Keratinocyte (primary cell): ENCODE measurements around the gene ARHGAP8. TPM values are rescaled to one million over a fixed set of nuclear protein-coding genes. Genes with fewer than 3 reads are reported as not detected.
A peak's percentile ranks its signal among the peaks of the same experiment; 100 is the strongest.

ENCODE experiments used
- DNase-seq: peaks from one replicate; pipeline ENCODE4 v3.0.0-alpha.2; 2011; ENCODE audit warnings: low read depth, missing footprints, low spot score
- FAIRE-seq: peaks from 2 replicates; lab custom pipeline; 2011; peaks lifted over from hg19 to GRCh38; lab: Jason Lieb, UNC
- H2AFZ ChIP-seq: 2 replicates; pipeline ENCODE4 v1.6.0; 2012; ENCODE audit warnings: low read length, control low read depth, inconsistent platforms; ENCODE audit not compliant: control insufficient read depth
- H3K27ac ChIP-seq: 2 replicates; pipeline ENCODE4 v1.5.1; 2011; ENCODE audit warnings: low read length; ENCODE audit not compliant: control insufficient read depth, insufficient read depth
- H3K27me3 ChIP-seq: 3 replicates; pipeline ENCODE4 v1.6.0; 2011; ENCODE audit warnings: low read length; ENCODE audit not compliant: control insufficient read depth, insufficient read depth; ENCODE audit errors: extremely low read depth
- H3K36me3 ChIP-seq, 2 experiments: 2 replicates in 1 of 2; 3 replicates in 1 of 2; pipeline ENCODE4 v1.5.1; 2011; ENCODE audit warnings: low read length in 2 of 2, mild to moderate bottlenecking in 1 of 2; ENCODE audit not compliant: control insufficient read depth in 2 of 2, insufficient read depth in 2 of 2; ENCODE audit errors: extremely low read depth in 1 of 2
- H3K4me1 ChIP-seq: 3 replicates; pipeline ENCODE4 v1.5.1; 2011; ENCODE audit warnings: low read length; ENCODE audit not compliant: control insufficient read depth, insufficient read depth; ENCODE audit errors: extremely low read depth
- H3K4me2 ChIP-seq: 3 replicates; pipeline ENCODE4 v1.6.0; 2011; ENCODE audit warnings: low read depth, low read length; ENCODE audit not compliant: control insufficient read depth, insufficient read depth; ENCODE audit errors: extremely low read depth
- H3K4me3 ChIP-seq, 3 experiments: fragments of 200-600 bp in 1 of 3; sonication (generic) in 1 of 3; 2 replicates in 2 of 3; 3 replicates in 1 of 3; pipeline ENCODE4 v1.5.1; 2011 to 2016; ENCODE audit warnings: low read length in 3 of 3, mild to moderate bottlenecking in 3 of 3, control low read depth in 2 of 3, inconsistent platforms in 1 of 3, low read depth in 1 of 3, mixed read lengths in 1 of 3, mixed run types in 1 of 3, moderate library complexity in 1 of 3; ENCODE audit not compliant: control insufficient read depth in 2 of 3, insufficient read depth in 2 of 3; ENCODE audit errors: extremely low read depth in 1 of 3
- H3K79me2 ChIP-seq: 2 replicates; pipeline ENCODE4 v1.6.0; 2012; ENCODE audit warnings: low read length; ENCODE audit not compliant: control insufficient read depth, insufficient read depth
- H3K9ac ChIP-seq: 3 replicates; pipeline ENCODE4 v1.6.0; 2011; ENCODE audit warnings: low read length; ENCODE audit not compliant: control insufficient read depth, insufficient read depth; ENCODE audit errors: extremely low read depth
- H3K9me1 ChIP-seq: 3 replicates; pipeline ENCODE4 v1.6.0; 2011; ENCODE audit warnings: low read length; ENCODE audit not compliant: control insufficient read depth, insufficient read depth; ENCODE audit errors: extremely low read depth
- H3K9me3 ChIP-seq: 2 replicates; pipeline ENCODE4 v1.5.1; 2012; ENCODE audit warnings: low read depth, low read length; ENCODE audit not compliant: control insufficient read depth
- H4K20me1 ChIP-seq: 3 replicates; pipeline ENCODE4 v1.6.0; 2011; ENCODE audit warnings: low read length; ENCODE audit not compliant: control insufficient read depth, insufficient read depth; ENCODE audit errors: extremely low read depth
- EZH2 ChIP-seq: IDR thresholded peaks from one replicate; pipeline ENCODE4 v1.6.1; 2012; ENCODE audit warnings: inconsistent platforms, mild to moderate bottlenecking, low read length, moderate library complexity
- dilution Hi-C: fragments of 300-500 bp; cut with MboI; formaldehyde crosslinking; loops from one replicate; pipeline ENCODE4 v1.7.0; 2020; ENCODE audit warnings: low sequenced_read_pairs; ENCODE audit not compliant: extremely low pct_ligation_motif_present
- polyA plus RNA-seq, 5 experiments: library from polyadenylated mRNA; depleted of rRNA in 3 of 5; stranded (reverse) in 3 of 5; stranded (forward) in 1 of 5; unstranded in 1 of 5; fragments of >200 nt; gene quantifications; 1 replicate in 1 of 5; 2 replicates in 3 of 5; 3 replicates in 1 of 5; pipeline versions ENCODE4 v1.2.1 to v1.2.3, GENCODE V29; 2011 to 2012; ENCODE audit warnings: missing spikeins in 2 of 5, low read depth in 1 of 5, low replicate concordance in 1 of 5
- TF ChIP-seq, protein P1 (sequence below), 3 experiments: IDR thresholded peaks in 1 of 3; conservative IDR thresholded peaks in 1 of 3; optimal IDR thresholded peaks in 1 of 3; 2 replicates in 2 of 3; 3 replicates in 1 of 3; pipeline versions ENCODE3 to v1.5.1; 2011; ENCODE audit warnings: low read length in 3 of 3, mild to moderate bottlenecking in 3 of 3, moderate library complexity in 2 of 3, control low read depth in 1 of 3, inconsistent platforms in 1 of 3; ENCODE audit not compliant: insufficient read depth in 2 of 3; ENCODE audit errors: extremely low read depth in 1 of 3

The ARHGAP8 gene
- polyA plus RNA-seq, 1 donor (not counting 4 experiments of a cell fraction or from before 2014, with no cell fraction given): 21.3 TPM

DNA sequence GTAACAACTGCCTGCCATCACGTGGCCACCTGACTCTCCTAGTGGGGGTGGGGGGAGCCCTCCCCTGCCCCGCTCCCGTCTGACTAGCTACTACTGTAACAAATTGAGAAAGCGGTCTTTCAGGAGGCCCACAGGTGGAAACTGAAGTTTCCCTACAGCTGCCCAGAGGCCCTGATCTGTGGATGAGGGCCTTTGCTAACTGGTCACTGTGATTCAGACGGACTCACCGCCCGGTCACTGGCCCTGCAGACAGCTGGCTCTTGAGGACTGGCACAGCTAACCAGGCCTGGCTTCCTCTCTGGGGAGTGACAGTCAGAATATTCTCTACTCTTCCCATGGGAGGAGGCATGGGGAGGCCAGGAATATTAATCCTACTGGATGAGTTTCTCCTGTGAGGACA, 116.8 kb downstream of the ARHGAP8 start:
- H3K36me3 ChIP-seq: no peaks in the 10 kb centered on the region
- H4K20me1 ChIP-seq: no peaks in the 10 kb centered on the region
- DNase-seq: no peak
- H3K9ac ChIP-seq: no peak overlapping the region
- H3K27ac ChIP-seq: no peak overlapping the region
- H3K79me2 ChIP-seq: no peaks in the 10 kb centered on the region
- no peak overlapping the region for H3K4me3 ChIP-seq
- H3K9me1 ChIP-seq: no peaks in the 10 kb centered on the region
- no peak for FAIRE-seq
- TF ChIP-seq EZH2: no peak
- TF ChIP-seq, protein P1, sequence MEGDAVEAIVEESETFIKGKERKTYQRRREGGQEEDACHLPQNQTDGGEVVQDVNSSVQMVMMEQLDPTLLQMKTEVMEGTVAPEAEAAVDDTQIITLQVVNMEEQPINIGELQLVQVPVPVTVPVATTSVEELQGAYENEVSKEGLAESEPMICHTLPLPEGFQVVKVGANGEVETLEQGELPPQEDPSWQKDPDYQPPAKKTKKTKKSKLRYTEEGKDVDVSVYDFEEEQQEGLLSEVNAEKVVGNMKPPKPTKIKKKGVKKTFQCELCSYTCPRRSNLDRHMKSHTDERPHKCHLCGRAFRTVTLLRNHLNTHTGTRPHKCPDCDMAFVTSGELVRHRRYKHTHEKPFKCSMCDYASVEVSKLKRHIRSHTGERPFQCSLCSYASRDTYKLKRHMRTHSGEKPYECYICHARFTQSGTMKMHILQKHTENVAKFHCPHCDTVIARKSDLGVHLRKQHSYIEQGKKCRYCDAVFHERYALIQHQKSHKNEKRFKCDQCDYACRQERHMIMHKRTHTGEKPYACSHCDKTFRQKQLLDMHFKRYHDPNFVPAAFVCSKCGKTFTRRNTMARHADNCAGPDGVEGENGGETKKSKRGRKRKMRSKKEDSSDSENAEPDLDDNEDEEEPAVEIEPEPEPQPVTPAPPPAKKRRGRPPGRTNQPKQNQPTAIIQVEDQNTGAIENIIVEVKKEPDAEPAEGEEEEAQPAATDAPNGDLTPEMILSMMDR (optimal IDR thresholded peaks at IDR 0.05 in 1 of 3, IDR thresholded peaks at IDR 0.05 in 1 of 3, conservative IDR thresholded peaks at IDR 0.05 in 1 of 3; ENCODE audit: extremely low read depth in 1 of 3, insufficient read depth in 2 of 3, low read length in 3 of 3): no peak
- peaks cover 10% of the 10 kb centered on the region for H3K4me1 ChIP-seq
- dilution Hi-C loops: no loop called here
- H3K4me2 ChIP-seq: no peak overlapping the region
- H3K27me3 ChIP-seq: no peaks in the 10 kb centered on the region
- peaks cover 3% of the 10 kb centered on the region for H3K9me3 ChIP-seq
- H2AFZ ChIP-seq: no peak overlapping the region

DNA sequence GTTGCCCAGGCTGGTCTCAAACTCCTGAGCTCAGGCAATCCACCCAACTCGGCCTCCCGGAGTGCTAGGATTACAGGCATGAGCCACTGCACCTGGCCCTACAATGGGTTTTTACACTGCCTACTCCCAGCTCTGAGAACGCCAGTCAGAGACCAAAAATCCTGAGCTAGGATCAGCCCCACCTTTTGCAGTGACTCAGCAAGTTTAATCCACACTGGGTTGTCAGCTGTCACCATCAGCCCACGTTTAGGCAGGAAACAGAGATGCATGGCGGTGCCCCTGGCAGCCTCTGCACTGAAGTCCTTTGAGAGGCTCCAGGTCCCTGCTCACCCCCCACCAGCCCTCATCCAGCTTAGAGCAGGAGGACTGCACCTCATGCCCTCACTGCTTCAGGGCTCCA, 117.6 kb downstream of the ARHGAP8 start:
- peak; percentile 81 for FAIRE-seq
- no peak overlapping the region for H3K4me2 ChIP-seq

DNA sequence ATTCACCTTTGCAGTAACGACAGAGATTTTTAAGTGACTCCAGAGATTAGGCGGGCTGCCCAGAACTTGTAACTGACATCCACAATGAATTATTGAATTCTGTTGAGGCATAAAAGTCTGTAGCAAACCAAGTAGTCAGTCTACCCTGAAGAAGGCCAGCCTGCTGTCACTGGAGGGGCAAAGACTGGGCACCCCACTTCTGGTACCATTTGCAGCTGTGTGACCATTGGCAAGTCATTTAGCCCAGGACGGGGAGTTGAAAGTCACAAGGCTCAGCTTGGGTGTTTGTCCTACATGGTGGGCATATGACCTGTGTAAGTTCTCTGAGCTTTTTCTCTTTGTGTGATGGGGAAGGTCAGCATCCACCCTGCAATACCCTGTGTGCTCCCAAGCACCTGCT, 119.4 kb downstream of the ARHGAP8 start:
- no peak for DNase-seq
- no peaks in the 10 kb centered on the region for H3K79me2 ChIP-seq
- no peak overlapping the region for H3K27ac ChIP-seq
- peaks cover 3% of the 10 kb centered on the region for H3K9me3 ChIP-seq
- H2AFZ ChIP-seq: no peak overlapping the region
- dilution Hi-C loops: no loop called here
- no peaks in the 10 kb centered on the region for H4K20me1 ChIP-seq
- no peak overlapping the region for H3K4me2 ChIP-seq
- no peak for TF ChIP-seq EZH2
- TF ChIP-seq, protein P1 (optimal IDR thresholded peaks at IDR 0.05 in 1 of 3, IDR thresholded peaks at IDR 0.05 in 1 of 3, conservative IDR thresholded peaks at IDR 0.05 in 1 of 3; ENCODE audit: extremely low read depth in 1 of 3, insufficient read depth in 2 of 3, low read length in 3 of 3): no peak
- no peaks in the 10 kb centered on the region for H3K36me3 ChIP-seq
- H3K9ac ChIP-seq: no peak overlapping the region
- peaks cover 10% of the 10 kb centered on the region for H3K4me1 ChIP-seq
- H3K9me1 ChIP-seq: no peaks in the 10 kb centered on the region
- no peak overlapping the region for H3K4me3 ChIP-seq
- FAIRE-seq: no peak
- no peaks in the 10 kb centered on the region for H3K27me3 ChIP-seq

More for the DNA sequence above, 117.6 kb downstream of the ARHGAP8 start:
- dilution Hi-C loops: no loop called here
- Histone ChIP-seq H3K36me3 (no peaks in the 10 kb centered on the region), H3K27ac (no peak overlapping the region), H2AFZ (peak overlapping the region; percentile 29), H3K9me3 (peaks cover 3% of the 10 kb centered on the region), H3K4me3 (no peak overlapping the region), H3K9ac (no peak overlapping the region), H4K20me1 (no peaks in the 10 kb centered on the region), H3K4me1 (peaks cover 10% of the 10 kb centered on the region), H3K9me1 (no peaks in the 10 kb centered on the region), H3K79me2 (no peaks in the 10 kb centered on the region), H3K27me3 (no peaks in the 10 kb centered on the region)
- no peak for TF ChIP-seq EZH2
- DNase-seq: no peak
